HG03025 (cell line): ENCODE measurements around the gene ACAN.

Experiments used
- ATAC-seq: cut with Tn5 transposase; IDR thresholded peaks from one replicate; pipeline ENCODE4 v1.9.1; 2021; ENCODE audit warnings: mild to moderate bottlenecking, moderate library complexity; ENCODE audit not compliant: unreplicated experiment, low FRiP score

ACAN gene

GRCh38 chr15:88803241-88803919 lies at the start of gene ACAN:
Gene ACAN, plus strand, starts transcription at chr15:88803436. Its CDS starts 32,771 bp downstream, at chr15:88836207.
- no peak for ATAC-seq

DNA sequence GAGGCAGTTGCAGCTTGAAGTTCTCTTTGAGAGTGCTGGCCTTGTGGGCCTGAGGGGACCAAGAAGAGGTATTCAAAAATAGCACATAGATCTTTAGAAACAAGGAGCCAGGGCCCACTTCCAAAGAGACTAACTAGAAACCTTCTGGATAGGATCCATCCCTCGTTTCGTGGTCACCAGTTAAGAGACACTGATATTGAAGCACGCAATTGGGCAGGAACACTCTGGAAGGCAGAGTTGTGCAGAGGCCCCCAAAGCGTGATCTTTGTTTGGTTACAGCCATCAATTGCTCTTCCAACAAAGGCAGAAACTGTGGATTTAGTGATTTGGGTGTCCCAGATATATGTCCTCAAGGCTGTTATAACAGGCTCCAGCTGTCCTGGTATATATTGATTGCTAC lies 46.7 kb upstream of the ACAN start:
- no peak for ATAC-seq

GRCh38 chr15:88756921-88757320 lies 46.3 kb upstream of the ACAN start:
- no peak for ATAC-seq

- ATAC-seq = no peak
Measured at GRCh38 chr15:88759872-88760271, 43.4 kb upstream of the ACAN start.

DNA sequence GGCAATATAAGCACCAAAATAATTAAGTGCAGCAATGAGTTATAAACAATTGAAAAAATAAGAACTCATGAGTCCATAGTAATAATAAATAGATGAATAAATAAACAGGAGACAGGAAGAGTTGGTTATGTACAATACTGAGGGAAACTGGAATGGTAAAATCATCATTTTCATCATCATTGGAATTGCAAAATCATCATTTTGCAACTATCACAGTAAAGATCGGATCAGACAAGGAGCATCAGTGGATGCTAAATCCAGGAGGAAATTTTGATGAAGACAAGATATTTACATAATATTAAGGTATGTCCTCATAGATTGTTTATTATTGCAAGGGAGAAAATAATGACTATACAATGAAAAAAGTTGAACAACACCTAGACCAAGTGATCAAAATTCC lies 38.8 kb upstream of the ACAN start:
- no peak for ATAC-seq

GRCh38 chr15:88765212-88765611 lies 38.0 kb upstream of the ACAN start:
- ATAC-seq = no peak

DNA sequence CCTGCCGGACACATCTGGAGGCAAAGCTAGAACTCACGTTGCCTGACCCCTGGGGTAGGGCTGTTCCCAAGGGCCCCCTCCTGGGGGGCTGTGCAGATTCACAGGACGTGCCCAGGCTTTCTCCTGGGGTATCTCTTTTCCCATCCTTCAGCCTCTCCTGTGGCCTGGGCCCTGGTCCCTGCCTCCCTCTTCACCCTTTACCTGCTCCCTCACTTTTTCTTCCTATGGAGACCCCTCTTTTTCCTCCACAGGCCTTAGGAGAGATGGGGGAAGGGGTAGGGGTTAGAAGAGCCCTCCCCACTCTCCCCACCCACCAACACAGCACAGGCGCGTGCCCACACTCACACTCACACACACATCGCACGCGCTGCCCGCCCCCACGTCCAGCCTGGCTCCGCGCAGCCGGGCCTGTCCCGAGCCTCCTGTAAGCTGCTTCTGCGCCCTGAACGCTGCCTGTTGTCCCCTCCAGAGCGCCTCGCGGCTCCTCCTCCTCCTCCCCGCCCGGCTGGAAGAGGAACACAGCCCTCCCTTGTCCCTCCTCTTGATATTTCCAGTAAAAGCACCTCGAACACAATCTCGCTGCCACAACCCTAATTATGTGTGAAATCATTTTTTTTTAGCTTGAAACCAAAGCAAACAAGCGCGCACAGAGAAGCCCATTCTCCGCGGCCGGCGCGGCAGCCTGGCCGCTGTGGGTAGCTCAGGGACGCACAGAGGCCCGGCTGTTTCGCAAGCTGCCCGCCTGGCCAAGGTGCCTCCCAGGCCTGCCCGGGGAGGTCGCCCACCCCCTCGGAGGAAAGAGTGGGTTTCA lies 33.9 kb upstream of the ACAN start:
- ATAC-seq = no peak

- ATAC-seq = no peak
Measured at GRCh38 chr15:88775776-88776175, 27.5 kb upstream of the ACAN start.

GRCh38 chr15:88776646-88777045 lies 26.6 kb upstream of the ACAN start:
- no peak for ATAC-seq

DNA sequence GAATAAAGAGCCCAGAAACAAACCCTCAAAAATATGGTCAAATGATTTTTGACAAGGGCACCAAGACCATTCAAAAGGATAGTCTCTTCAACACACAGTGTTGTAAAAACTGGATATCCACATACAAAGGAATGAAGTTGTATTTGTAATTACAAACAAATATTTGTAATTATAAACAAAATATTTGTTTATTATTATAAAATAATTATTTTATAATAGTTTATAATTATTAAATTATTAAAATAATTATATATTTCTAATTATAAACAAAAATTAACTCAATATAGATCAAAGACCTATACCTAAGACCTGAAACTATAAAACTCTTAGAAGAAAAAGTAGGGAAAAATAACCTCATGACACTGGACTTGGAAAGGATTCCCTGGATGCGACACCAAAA lies 23.3 kb upstream of the ACAN start:
- ATAC-seq = no peak

- ATAC-seq = no peak
Measured at GRCh38 chr15:88782465-88782864, 20.8 kb upstream of the ACAN start.

DNA sequence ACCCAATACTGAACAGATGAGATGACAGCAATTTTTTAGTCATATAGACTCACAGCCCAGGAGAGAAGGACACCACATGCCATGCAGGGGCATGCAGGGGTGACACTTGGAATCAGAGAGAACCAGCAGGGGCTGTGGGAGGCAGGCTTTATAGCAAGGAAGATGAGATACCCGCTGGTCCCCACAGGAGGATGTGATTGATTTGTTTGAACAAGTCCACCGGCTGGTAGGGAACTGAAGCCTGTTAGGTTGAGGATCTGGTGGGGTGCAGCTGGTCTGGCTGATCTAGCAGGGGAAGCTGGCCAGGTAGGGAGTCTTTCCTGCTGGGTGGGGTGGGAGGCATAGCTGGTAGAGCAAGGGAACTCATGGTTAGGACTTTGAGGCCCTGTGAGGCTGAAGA lies 18.0 kb upstream of the ACAN start:
- no peak for ATAC-seq

DNA sequence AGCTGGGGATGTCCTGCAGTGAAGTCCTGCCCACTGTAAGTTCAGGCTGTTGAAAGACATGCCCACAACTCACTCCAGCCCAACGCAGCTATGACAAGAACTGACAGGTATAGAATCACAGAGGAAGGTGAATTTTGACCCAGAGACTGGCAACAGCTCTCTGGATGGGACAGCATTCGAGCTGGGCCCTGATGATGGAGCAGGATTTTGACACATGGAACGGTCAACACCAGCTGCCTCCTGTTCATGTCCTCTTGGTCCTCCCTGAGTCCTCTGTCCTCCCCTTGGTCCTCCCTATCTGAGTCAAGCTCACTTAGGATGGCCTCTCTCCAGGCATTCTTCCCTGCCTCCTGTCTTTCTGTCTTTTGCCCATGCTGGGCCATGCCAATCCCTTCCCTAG lies 15.2 kb upstream of the ACAN start:
- ATAC-seq = no peak

GRCh38 chr15:88788816-88789215 lies 14.4 kb upstream of the ACAN start:
- ATAC-seq = no peak

GRCh38 chr15:88790486-88790885 lies 12.8 kb upstream of the ACAN start:
- no peak for ATAC-seq

DNA sequence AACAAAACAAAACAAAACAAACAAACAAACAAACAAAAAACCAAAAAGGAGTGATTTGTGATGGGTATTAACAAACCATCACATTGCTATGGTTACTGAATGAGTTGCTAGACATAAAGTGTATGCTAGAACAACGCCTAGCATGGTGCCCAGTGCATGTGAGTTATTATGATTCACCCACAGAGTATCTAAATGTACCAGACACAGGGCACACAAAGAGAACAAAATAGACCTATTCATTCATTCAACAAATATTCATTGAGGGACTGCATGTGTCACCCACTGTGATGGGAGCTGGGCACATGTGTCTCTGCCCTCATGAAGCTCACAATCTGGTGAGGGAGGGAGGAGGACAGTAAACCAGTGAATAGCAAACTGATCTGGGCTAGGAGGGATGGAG lies 11.6 kb upstream of the ACAN start:
- ATAC-seq = no peak

DNA sequence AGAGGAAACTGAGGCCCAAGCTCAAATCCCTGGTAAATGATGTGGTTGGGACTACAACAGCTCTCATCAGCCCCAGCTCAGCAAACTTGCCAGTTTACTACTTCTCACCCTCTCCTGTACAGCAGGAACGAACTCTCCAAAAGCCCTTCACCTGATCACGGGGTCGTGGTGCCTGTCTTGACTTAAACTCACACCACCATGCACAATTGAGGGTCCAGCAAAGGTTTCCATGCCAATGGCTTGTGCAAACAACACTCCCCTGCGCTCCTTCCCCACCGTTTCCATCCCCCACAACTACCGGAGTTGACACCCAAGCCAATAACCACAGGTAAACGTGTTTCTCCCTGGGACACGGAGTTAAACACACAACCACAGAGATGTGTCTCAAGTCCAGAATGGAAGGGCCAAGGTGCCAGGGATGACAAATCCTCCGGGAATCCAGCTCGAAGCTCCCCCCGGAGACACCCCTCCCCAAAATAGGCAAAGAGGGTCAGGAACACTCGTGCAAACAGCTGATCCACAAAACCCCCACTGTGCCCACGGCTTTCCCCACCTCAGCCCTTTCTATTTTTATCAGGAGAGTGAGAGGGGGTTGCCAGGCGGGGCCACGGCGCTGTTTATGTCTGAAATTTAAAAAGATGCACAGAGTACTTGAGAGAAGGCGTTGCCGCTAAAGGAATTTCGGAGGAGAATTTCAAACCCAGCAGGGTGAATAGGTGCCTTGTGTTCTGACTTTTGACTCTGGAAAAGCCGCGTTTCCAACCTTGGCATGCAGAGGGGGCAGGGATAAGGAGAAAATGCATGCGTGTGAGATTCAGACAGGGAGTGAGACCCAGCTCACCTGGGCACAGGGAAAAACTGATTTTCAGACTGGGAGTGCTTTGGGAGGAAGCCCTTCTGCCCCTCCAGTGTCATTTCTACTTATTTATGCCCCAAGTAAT lies 10.6 kb upstream of the ACAN start:
- no peak for ATAC-seq

GRCh38 chr15:88794001-88794400 lies 9.2 kb upstream of the ACAN start:
- no peak for ATAC-seq

DNA sequence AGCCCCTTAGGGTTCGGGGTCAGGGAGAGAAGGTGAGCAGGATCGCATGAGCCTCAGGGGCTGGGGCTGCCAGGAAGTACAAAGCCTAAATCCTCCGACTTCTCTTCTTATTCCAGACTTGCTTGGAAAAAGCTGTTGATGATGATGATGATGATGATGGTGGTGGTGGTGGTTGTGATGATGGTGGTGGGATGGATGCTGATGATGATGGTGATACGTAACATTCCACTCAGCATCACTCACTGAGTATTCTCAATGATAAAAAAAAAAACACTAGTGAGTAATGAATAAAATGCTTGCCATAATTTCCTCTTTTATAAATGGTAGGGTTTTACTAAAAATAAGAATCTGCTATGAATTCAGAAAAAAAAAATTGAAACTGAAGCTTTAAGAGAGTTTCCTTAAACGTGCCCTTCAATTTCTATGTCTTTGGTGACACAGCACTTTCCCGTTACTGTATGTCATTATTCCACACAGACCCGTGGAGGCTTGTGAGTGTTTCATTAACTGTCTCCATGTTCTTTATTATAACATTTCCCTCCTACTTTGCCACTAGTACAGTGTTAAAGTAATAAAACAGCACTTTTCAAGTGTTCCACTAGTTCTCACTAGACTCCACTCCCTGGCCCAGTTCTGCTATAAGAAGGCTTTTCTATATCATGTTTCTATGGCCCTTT lies 5.4 kb upstream of the ACAN start:
- ATAC-seq = no peak

- ATAC-seq = no peak
Measured at GRCh38 chr15:88799341-88799740, 3.9 kb upstream of the ACAN start.
